CD14-positive monocyte (primary cell): ENCODE results near the gene XRCC4. TPM values are rescaled to one million over a fixed set of nuclear protein-coding genes. Genes with fewer than 3 reads are reported as not detected.
A peak's percentile ranks its signal among the peaks of the same experiment; 100 is the strongest.

Source experiments
- DNase-seq, 3 donors: peaks; one replicate each; pipeline ENCODE4 v3.0.0-alpha.2; 2011 to 2022
- H2AFZ ChIP-seq: 2 replicates; pipeline ENCODE4 v1.6.0; 2012; ENCODE audit warnings: mild to moderate bottlenecking, low read depth, low read length, inconsistent platforms; ENCODE audit not compliant: insufficient read depth, poor library complexity, severe bottlenecking
- H3K27ac ChIP-seq, 2 donors: 1 replicate in 1 of 2; 2 replicates in 1 of 2; pipeline ENCODE4 v1.5.1; 2012 to 2013; ENCODE audit warnings: low read length in 2 of 2, control low read depth in 1 of 2, inconsistent platforms in 1 of 2, low read depth in 1 of 2, mild to moderate bottlenecking in 1 of 2
- H3K27me3 ChIP-seq, 2 donors: one replicate each; pipeline versions ENCODE4 v1.6.0 to v1.6.1; 2011 to 2013; ENCODE audit warnings: low read length in 2 of 2; ENCODE audit not compliant: control insufficient read depth in 2 of 2, insufficient read depth in 2 of 2
- H3K36me3 ChIP-seq, 2 donors: replicated peaks in 1 of 2; 1 replicate in 1 of 2; 2 replicates in 1 of 2; pipeline versions ENCODE4 v1.5.1 to v1.6.1; 2012 to 2013; ENCODE audit warnings: low read length in 2 of 2, control low read depth in 1 of 2, inconsistent platforms in 1 of 2, mild to moderate bottlenecking in 1 of 2; ENCODE audit not compliant: insufficient read depth in 2 of 2, control insufficient read depth in 1 of 2
- H3K4me1 ChIP-seq, 2 donors: 1 replicate in 1 of 2; 2 replicates in 1 of 2; pipeline versions ENCODE4 v1.5.1 to v1.6.1; 2012 to 2013; ENCODE audit warnings: low read length in 2 of 2, control low read depth in 1 of 2, inconsistent platforms in 1 of 2, mild to moderate bottlenecking in 1 of 2, moderate library complexity in 1 of 2; ENCODE audit not compliant: insufficient read depth in 2 of 2, control insufficient read depth in 1 of 2
- H3K4me2 ChIP-seq: replicated peaks from 2 replicates; pipeline ENCODE3; 2012; ENCODE audit warnings: low read length, moderate library complexity, mild to moderate bottlenecking; ENCODE audit not compliant: poor library complexity, severe bottlenecking; ENCODE audit errors: extremely low read depth
- H3K4me3 ChIP-seq, 3 experiments: fragments of 200-600 bp in 1 of 3; sonication (generic) in 1 of 3; replicated peaks in 1 of 3; 1 replicate in 2 of 3; 2 replicates in 1 of 3; pipeline ENCODE4 v1.5.1; 2011 to 2013; ENCODE audit warnings: low read length in 3 of 3, mild to moderate bottlenecking in 3 of 3, control low read depth in 2 of 3, low read depth in 2 of 3, inconsistent platforms in 1 of 3, moderate library complexity in 1 of 3
- H3K79me2 ChIP-seq: 2 replicates; pipeline ENCODE4 v1.6.0; 2012; ENCODE audit warnings: mild to moderate bottlenecking, control low read depth, inconsistent platforms, low read length, moderate library complexity; ENCODE audit not compliant: insufficient read depth
- H3K9ac ChIP-seq: 2 replicates; pipeline ENCODE4 v1.6.0; 2017; ENCODE audit warnings: low read length, mild to moderate bottlenecking; ENCODE audit not compliant: insufficient read depth, poor library complexity, severe bottlenecking
- H3K9me3 ChIP-seq, 2 donors: replicated peaks in 1 of 2; 1 replicate in 1 of 2; 2 replicates in 1 of 2; pipeline versions ENCODE4 v1.5.1 to v1.6.1; 2012 to 2013; ENCODE audit warnings: low read length in 2 of 2, control low read depth in 1 of 2; ENCODE audit not compliant: control insufficient read depth in 1 of 2, insufficient read depth in 1 of 2
- H4K20me1 ChIP-seq: 2 replicates; pipeline ENCODE4 v1.6.0; 2012; ENCODE audit warnings: mild to moderate bottlenecking, low read length, control low read depth, moderate library complexity; ENCODE audit not compliant: insufficient read depth
- H3K27ac Mint-ChIP-seq, 7 donors: one replicate each; pipeline ENCODE4 v1.8.0; 2020; ENCODE audit warnings: mild to moderate bottlenecking in 7 of 7, mixed read lengths in 7 of 7, moderate library complexity in 6 of 7, inconsistent platforms in 2 of 7
- H3K27me3 Mint-ChIP-seq, 3 donors: one replicate each; pipeline ENCODE4 v1.8.0; 2021 to 2022; ENCODE audit warnings: low read depth in 3 of 3, mild to moderate bottlenecking in 3 of 3, mixed read lengths in 3 of 3, moderate library complexity in 3 of 3, inconsistent platforms in 1 of 3
- H3K36me3 Mint-ChIP-seq, 2 donors: one replicate each; pipeline ENCODE4 v1.8.0; 2020; ENCODE audit warnings: mixed read lengths in 2 of 2, inconsistent platforms in 1 of 2, mild to moderate bottlenecking in 1 of 2
- H3K4me1 Mint-ChIP-seq: one replicate; pipeline ENCODE4 v1.8.0; 2020; ENCODE audit warnings: mild to moderate bottlenecking, mixed read lengths
- H3K4me3 Mint-ChIP-seq, 2 donors: one replicate each; pipeline ENCODE4 v1.8.0; 2020; ENCODE audit warnings: mild to moderate bottlenecking in 2 of 2, mixed read lengths in 2 of 2, moderate library complexity in 1 of 2
- H3K9me3 Mint-ChIP-seq, 7 donors: one replicate each; pipeline ENCODE4 v1.8.0; 2020 to 2022; ENCODE audit warnings: mixed read lengths in 7 of 7, mild to moderate bottlenecking in 6 of 7, moderate library complexity in 6 of 7, inconsistent platforms in 2 of 7
- WGBS: methylation state at CpG from one replicate; pipeline ENCODE4 v1.1.5; 2013; ENCODE audit warnings: missing lambda C conversion rate; ENCODE audit not compliant: insufficient coverage; 5-methylcytosine and 5-hydroxymethylcytosine counted together
- intact Hi-C, 2 donors: fragments of 100-400 bp; cut with micrococcal nuclease; formaldehyde crosslinking; loops; one replicate each; pipeline versions ENCODE4 v1.15.0 to v1.15.1; 2023
- polyA plus RNA-seq, 3 donors: library from polyadenylated mRNA; depleted of rRNA in 1 of 3; unstranded in 2 of 3; stranded (reverse) in 1 of 3; fragments of 300-500 nt in 2 of 3; fragments of >200 nt in 1 of 3; fragmentation: Illumina TruSeq in 2 of 3; gene quantifications; 1 replicate in 2 of 3; 2 replicates in 1 of 3; pipeline ENCODE4 v1.2.3, GENCODE V29; 2012 to 2021
- TF ChIP-seq, protein P1 (sequence below): fragments of 200-600 bp; IDR thresholded peaks from one replicate; pipeline ENCODE4 v1.8.0; 2022; ENCODE audit warnings: antibody characterized with exemption, mild to moderate bottlenecking

XRCC4 gene
- polyA plus RNA-seq, 3 donors, result 4.0 to 21.8 (median 16.3) TPM

DNA sequence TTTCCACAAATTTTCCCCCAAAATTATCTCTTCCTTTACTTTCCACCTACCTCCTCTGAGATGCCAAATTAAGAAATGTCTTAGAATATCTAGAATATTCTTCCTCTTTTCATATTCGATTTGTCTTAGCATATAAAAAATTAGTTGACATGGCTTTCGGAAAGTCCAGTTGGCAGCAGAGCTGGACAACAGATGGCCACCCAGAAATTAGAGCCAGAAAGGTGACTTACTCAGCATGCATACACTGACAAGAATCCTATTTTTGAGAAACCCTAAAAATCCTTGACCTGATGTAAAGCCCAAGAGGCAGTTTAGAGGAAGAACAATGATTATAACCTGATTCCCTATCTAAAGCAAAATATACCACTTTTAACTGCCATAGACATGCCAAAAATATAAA, 22.2 kb upstream of the XRCC4 start:
- Mint-ChIP-seq H3K9me3 (no peaks in the 10 kb centered on the region), H3K27ac (peak overlapping the region in 2 of 7 donors; percentile 53 to 63), H3K4me1 (peaks cover 7% of the 10 kb centered on the region), H3K27me3 (no peaks in the 10 kb centered on the region), H3K36me3 (peaks cover 66 to 90% of the 10 kb centered on the region in 2 donors), H3K4me3 (no peak overlapping the region)
- peak overlapping the region in 1 of 2 donors; percentile 39 for H3K27ac ChIP-seq
- H4K20me1 ChIP-seq, result peaks cover 24% of the 10 kb centered on the region
- no peak overlapping the region for H3K9ac ChIP-seq
- H3K4me1 ChIP-seq, result no peaks in the 10 kb centered on the region
- H3K9me3 ChIP-seq, result no peaks in the 10 kb centered on the region
- no peak overlapping the region for H3K4me3 ChIP-seq
- peaks cover 29% of the 10 kb centered on the region for H3K79me2 ChIP-seq
- H3K36me3 ChIP-seq, result peaks cover 51 to 94% of the 10 kb centered on the region in 2 donors
- TF ChIP-seq, protein P1, sequence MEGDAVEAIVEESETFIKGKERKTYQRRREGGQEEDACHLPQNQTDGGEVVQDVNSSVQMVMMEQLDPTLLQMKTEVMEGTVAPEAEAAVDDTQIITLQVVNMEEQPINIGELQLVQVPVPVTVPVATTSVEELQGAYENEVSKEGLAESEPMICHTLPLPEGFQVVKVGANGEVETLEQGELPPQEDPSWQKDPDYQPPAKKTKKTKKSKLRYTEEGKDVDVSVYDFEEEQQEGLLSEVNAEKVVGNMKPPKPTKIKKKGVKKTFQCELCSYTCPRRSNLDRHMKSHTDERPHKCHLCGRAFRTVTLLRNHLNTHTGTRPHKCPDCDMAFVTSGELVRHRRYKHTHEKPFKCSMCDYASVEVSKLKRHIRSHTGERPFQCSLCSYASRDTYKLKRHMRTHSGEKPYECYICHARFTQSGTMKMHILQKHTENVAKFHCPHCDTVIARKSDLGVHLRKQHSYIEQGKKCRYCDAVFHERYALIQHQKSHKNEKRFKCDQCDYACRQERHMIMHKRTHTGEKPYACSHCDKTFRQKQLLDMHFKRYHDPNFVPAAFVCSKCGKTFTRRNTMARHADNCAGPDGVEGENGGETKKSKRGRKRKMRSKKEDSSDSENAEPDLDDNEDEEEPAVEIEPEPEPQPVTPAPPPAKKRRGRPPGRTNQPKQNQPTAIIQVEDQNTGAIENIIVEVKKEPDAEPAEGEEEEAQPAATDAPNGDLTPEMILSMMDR, result no peak
- no peak for DNase-seq
- H3K27me3 ChIP-seq, result no peaks in the 10 kb centered on the region
- WGBS, result no CpG with 5 or more reads among the region's 2 CpGs
- intact Hi-C loops, result no loop called here
- H3K4me2 ChIP-seq, result no peak overlapping the region
- no peak overlapping the region for H2AFZ ChIP-seq

GRCh38 chr5:83058726-83059125, 18.6 kb upstream of the XRCC4 start:
- H3K27me3 ChIP-seq, result no peaks in the 10 kb centered on the region
- H3K4me2 ChIP-seq, result no peak overlapping the region
- peaks cover 63% of the 10 kb centered on the region for H3K79me2 ChIP-seq
- H3K36me3 Mint-ChIP-seq, result peaks cover 62 to 72% of the 10 kb centered on the region in 2 donors
- no peak overlapping the region for H3K9ac ChIP-seq
- H3K27ac Mint-ChIP-seq, result peak overlapping the region in 1 of 7 donors; percentile 22
- no peak overlapping the region for H2AFZ ChIP-seq
- H3K36me3 ChIP-seq, result peaks cover 57 to 92% of the 10 kb centered on the region in 2 donors
- peaks cover 7% of the 10 kb centered on the region for H3K4me1 Mint-ChIP-seq
- H3K27ac ChIP-seq, result peak overlapping the region in 1 of 2 donors; percentile 12
- no peak for DNase-seq
- intact Hi-C loops, result no loop called here
- TF ChIP-seq, protein P1, result no peak
- no peaks in the 10 kb centered on the region for H3K9me3 ChIP-seq
- no peaks in the 10 kb centered on the region for H3K9me3 Mint-ChIP-seq
- no peaks in the 10 kb centered on the region for H3K4me1 ChIP-seq
- peaks cover 52% of the 10 kb centered on the region for H4K20me1 ChIP-seq
- H3K4me3 ChIP-seq, result no peak overlapping the region
- H3K4me3 Mint-ChIP-seq, result no peak overlapping the region
- H3K27me3 Mint-ChIP-seq, result no peaks in the 10 kb centered on the region
